Measurements from ENCODE around the gene USP6.
"Not testable (repeated sequence)": the region's sequence is repeated elsewhere in the genome, so short reads cannot be mapped to it uniquely, and the experiment has no call there.

The USP6 gene

DNA sequence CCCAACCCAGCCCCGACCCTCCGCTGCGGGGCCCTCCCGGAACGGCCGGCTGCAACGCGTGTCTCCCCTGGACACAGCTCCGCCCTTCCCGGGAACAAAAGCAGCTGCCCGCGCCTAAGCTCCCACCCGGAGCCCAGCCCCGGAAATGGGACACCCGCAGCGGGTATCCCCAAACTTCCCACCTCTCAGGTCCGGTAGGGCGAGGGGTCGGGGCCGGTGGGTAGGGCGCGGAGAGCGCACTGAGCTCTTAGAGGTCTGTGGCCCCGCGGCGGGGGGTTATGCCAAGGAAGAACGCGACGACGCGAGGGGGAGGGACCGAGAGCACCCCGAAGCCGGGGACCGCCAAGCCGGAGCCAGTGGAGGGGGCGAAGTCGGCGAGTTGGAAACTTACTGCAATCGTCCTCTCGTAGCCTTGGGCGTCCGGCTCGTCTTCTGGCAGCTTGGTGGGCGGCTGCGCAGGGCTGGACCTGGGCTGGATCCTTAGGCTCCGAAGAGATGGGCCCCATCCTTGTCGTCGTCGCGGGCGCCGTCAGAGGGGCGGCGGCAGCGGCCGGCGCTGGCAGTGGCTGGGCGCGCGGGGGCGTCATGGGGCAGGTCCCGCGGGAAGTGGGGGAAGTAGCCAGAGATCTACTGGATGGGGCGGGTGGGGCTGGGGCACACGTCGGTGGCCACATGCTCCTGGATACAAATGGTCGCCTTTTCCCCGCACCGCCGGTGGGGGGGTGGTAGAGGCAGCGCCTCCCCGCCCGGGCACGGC is 6.9 kb downstream of the USP6 start:
- no peak for DNase-seq

DNA sequence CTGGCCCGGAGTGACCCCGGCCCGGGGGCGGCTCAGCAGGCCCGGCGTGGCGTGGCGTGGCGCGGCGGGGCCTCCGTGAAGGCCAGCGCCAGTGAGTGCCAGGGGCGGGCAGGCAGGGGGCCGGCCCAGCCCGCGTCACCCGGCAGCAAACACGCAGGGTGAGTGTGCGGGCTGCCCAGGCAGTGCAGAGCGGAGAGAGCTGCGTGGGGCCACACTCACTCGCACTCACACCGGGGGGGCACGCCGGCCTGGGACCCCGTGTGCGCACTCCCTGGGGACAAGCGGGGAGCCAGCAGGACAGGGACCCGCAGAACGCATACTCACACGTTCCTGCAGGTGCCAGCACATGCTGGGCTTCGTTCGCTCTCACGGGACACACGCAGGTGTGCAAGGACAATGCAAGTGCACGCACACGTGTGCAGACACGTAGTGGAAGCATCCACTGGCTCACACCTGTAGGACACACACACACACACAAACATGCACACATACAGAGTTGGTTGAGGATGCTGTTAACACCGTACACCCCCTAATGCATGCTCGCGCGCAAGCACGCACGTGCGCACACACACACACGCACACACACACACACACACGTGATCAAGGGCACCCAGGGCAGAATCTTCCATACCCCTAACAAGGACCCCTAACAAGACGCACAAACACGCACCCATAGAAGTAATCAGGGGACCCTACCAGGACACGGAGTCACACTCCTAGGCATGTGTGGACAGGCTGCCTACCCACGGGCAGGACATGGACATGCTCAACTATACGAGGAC is 7.7 kb downstream of the USP6 start:
- DNase-seq, result no peak

DNA sequence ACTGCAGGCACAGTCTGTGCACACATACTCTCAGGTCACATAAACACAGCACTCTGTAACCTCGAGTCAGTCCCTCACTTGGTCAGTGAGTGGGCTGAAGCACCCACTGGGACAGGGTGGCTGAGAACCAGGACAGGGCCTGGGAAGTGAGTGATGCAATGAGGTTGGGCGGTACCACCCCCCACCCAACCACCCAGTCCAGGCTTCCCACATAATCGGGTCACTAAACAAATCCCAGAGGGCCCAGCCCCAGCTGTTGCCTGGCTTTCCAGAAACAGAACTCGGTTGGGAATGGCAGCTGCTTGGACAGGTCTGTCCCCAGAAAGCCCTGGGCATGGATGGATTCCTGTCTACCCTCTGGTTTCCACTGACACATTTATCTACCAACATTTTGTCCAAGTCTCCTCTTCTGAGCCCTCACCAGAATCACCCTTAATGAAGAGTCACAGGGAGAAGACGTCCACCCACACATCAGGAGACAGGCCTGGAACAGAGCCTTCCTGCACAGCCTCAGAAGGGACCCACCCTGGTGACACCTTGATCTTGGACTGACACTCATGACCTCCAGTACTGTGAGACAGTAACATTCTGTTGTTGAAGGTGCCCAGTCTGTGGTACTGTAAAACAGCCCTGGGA is 8.4 kb downstream of the USP6 start:
- DNase-seq, result not testable (repeated sequence)

DNA sequence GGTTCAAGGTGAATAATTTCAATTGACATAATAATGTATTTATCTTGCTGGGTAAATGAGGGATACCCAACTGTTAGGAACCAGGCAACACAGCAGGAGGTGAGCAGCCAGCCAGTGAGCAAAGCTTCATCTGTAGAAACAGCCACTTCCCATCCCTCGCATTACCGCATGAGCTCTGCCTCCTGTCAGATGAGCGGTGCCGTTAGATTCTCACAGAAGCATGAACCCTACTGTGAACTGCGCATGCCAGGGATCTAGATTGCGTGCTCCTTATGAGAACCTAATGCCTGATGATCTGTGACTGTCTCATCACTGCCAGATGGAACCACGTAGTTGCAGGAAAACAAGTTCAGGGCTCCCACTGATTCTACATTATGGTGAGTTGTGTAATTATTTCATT is 9.1 kb downstream of the USP6 start:
- not testable (repeated sequence) for DNase-seq

DNA sequence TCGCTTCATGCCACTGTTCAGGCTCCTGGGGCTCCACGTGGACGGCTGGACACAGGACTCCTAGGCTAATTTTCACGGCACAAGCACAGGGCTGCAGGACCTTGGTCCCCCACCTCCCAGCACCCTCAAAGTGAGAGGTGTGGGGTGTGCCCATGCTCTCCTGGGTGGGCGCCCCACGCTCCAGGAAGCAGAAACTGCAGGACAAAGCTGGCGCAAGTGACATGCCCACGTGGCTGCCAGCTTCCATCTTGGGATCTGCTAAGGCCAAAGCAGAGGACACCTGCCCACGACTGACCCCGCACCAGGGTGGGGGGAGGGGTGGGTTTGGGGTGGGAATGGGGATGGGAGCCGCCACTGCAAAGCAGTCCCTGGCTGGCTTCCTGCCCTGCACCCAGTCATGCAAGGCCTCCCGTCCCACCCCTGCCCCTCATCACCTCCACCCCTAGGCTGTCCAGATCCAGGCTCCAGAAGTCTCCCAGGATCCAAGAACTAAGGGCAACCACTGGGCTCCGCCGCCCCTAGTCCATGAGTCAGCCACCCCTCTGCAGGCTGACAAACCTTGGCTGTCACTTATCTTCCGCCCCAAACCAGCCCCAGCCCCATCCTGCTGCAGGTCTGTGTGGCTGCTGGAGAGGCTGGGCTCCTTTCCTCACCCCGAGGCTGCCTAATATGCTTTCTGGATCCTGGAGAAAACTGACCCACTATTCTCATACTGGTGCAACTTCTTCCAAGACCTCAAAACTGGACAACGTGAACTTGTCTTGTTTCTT is 11.1 kb downstream of the USP6 start:
- no peak for DNase-seq

DNA sequence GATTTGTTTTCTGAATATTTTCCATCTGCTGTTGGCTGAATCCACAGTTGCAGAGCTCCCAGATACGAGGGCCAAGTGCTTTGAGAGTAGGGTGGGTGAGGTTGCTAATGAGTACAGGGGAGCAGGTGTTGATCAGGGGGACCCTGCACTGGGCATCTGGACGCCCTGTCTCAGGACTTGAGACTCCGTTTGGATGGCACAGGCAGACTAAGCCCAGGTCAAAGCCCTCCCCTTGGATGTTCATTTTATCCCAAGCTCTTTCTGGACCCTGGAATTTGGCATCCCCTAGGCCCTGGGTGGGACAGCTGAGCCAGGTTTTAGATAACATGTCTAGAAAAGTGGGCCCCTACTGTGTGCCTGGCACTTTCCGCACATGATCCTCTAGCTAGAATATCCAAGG is 12.1 kb downstream of the USP6 start:
- DNase-seq, result no peak

DNA sequence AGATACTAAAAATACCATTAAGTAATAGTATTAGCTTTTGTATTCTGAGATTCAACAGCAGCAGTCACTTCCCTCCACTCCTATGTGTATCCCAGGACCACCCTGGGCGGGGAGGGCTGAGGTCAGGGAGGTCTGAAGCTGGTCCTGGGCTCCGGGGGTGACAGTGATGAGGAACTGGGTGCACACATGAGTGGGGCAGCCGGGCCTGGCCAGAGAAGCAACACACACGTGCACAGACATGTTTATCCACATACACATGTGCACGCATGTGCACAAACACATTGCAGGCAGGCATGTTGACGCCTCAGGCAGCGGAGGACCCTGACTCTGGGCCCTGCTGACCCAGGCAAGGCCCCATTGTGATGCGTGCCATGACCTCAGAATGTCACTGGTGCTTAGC is 12.6 kb downstream of the USP6 start:
- not testable (repeated sequence) for DNase-seq

DNA sequence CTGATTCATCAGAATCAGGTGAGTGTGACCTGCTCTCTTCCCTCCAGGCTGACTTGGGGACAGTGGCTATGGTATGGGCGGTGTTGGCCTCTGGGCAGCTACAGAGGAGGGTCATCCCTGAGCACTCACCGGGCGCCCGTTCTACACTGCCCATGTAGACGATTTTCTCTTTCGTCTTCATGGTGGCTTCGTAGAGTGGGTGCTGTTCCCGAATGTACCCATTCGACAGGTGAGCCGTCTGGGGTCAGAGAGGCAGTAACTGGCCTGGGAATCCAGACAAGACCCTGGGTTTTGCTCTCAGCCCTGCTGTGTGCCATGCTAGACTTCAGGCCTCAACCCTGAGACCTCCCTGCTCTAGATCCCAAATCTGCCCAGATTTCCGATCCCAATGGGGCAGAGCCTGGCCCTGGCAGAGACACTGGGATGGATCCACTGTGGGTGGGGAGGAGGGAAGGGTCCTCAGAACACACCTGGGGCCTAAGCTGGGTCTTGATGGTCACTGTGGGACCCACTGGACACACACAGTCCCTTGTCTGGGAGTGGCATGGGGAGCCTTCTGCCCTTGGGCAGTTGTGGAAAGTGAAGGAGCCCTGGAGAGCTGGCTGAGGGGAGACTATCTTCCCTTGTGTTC is 13.2 kb downstream of the USP6 start:
- DNase-seq, result no peak

DNA sequence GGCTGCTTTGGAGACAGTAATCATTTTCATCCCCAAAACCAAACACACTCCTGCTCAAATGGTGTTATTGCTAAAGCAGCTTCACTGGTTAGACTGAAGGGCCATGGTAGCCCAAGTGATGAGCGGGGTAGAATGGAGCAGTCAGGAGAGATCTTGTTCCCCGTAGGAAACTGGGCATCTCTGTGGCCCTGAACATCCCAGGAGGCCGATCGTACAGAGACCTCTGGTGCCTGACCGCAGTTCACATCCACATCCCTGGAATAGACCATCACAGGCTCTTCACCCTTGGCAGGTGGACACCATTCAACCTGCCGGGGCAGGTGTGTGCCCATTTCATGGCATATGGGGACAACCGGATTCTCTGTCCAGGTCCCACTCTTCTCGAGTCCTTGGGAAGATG is 13.9 kb downstream of the USP6 start:
- DNase-seq, result not testable (repeated sequence)

DNA sequence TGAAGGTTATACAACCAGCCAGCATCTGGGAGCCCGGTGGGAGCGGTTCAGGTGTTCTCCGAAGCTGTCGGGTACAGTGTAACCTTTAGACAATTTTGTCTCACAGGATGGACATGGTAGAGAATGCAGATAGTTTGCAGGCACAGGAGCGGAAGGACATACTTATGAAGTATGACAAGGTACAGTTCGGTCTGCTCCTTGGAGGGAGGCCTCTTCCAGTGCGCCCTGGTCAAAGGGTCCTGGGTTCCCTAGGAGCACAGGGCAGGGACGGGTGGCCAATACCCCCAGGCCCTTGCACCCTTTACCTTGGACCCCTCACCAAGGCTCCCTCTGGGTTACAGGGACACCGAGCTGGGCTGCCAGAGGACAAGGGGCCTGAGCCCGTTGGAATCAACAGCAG is 14.4 kb downstream of the USP6 start:
- DNase-seq, result not testable (repeated sequence)

DNA sequence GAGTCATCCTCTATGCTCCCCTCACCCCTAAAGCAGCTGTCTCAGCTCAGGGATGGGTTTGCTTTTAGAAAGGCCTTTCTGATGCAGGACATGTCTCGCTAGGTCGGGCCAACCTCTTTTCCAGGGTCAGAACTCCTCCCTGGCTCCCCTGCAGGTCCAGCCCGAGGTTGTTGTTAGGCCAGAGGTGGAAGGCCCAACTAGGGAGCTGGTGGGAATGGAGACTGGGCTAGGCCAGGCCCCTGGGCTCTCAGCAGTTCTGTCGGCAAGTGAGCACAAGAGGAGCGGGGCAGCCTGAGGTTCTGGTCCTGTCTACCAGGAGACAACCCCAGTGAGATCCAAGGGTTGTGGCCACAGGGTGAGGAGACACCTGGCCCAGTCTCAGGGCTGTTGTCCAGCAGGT is 14.9 kb downstream of the USP6 start:
- DNase-seq, result not testable (repeated sequence)

DNA sequence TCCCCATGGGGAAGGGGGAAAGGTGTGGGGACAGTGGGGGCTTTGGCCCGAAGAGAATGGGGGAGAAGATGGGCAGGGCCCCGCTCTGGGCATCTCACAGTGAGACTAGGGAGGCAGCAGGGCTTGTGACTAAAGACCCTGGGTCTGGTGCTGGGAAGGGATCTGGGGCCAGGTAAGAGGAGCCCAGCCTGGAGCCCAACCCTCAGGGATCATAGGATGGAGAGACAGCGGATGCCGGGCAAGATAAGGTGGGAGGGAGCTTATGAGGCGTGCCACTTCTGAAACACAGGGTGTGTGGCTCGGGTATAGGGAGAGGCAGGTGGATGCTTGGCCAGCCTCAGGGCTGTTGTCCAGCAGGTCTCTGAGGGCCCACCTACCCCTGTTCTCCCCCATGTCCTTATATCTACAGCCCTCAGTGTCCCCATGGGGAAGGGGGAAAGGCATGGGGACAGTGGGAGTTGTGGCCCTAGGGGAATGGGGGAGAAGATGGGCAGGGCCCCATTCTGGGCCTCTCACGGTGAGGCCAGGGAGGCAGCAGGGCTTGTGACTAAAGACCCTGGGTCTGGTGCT is 15.4 kb downstream of the USP6 start:
- DNase-seq, result no peak

DNA sequence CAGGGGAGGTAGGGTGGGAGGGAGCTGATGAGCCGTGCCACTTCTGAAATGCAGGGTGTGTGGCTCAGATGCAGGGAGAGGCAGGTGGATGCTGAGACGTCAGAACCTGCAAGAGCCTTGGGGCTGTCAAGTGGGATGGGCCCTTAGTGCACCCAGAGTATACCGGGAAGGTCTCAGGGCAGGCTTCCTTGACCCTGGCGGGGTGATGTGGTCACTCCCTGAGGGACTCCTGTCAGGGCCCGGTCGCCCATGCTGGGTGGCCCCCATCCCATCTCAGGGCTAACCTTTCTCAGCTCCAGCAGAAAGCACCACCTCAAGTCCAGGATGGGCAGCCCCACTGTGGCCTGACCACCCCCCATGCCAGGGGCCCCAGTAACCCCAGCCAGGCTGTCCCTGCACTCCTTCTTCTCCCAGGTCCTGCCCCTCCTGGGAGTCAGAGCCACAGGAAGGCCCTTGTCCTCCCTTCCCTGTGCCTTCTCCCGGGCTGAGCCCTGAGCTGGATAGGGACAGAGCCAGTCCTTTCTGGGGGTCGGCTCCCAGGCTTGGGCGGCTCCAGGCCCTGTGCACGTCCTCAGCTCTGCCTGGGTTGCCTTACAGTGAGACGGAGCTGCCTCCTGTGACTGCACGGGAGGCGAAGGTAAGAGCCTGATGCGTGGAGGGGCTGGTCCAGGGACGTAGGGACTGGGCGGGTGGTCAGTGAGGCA is 16.1 kb downstream of the USP6 start:
- not testable (repeated sequence) for DNase-seq

DNA sequence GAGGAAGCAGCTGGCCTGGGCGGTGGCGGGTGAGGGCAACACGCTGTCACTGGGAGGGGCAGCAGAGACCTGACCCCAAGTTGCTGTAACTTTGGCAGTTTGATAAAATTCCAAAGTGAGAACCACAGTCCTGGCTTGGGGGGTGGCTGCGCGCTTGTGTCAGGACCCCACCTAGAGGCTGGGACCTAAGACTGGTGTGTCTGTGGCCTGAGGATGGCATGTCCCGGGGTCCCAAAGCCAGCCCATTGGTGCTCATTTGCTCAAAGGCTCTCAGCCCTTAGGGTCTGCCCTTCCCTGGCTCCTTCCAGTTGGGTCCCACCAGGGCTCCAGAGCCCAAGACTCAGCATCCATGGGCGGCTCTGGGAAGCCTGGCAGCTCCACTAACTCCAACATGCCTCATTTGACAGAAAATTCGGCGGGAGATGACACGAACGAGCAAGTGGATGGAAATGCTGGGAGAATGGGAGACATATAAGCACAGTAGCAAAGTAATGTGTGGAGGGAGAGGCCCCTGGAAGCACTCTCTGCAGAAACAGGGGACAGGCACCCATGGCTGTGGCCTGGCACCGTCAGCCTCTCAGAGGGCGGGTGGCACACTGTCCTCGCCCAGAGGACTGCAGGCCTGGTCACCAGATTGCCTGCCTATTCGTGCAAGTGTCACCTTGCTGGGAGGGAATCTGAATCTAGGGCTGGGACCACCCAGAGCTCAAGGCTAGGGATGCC is 16.8 kb downstream of the USP6 start:
- not testable (repeated sequence) for DNase-seq

DNA sequence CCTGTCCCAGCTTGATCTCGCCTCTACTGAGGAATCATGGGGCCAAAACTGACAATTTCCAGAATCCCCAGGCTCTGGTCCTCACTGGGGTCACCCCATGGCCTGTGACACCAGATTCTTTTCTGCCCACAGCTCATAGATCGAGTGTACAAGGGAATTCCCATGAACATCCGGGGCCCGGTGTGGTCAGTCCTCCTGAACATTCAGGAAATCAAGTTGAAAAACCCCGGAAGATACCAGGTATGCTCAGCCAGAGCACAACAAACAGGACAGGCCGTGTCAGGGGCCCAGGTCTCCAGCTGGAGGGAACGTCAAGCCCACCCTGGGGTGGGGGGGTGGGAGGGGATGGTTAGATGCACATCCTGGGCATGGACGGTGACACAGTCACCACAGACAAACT is 17.5 kb downstream of the USP6 start:
- DNase-seq, result no peak

DNA sequence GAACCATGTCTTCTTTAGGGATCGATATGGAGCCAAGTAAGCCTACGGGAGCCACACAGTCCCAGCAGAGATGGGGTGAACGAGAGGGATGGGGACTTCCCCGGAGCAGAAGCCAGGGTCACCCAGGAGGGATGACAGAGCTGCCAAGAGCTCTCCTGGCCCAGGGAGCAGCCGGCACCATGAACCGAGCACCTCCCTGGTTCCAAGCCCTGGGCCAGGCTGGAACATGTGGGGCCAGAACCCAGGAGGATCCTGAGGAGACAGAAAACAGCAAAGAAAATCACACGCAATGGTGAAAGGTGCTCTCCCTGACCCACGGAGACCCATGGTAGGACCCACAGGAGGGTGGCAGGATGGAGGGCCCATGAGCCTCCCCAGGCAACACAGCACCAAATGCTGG is 18.1 kb downstream of the USP6 start:
- DNase-seq, result not testable (repeated sequence)

DNA sequence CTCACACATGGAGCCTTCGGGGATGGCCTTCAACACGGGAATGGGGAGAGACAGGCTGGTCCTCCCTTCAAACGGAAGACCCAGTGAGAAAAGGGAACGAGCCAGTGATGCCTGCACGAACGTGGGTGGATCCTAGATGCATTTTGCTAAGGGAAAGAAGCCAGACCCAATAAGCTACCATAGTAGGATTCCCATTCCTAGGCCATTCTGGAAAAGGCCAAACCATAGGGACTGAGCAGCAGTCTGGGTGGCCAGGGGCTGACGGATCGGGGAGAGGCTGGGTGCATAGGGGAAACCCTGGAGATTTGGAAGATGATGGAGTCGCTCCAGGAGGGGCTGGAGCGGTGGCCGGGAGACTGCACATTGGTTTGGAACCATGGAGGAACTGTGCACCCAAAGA is 18.7 kb downstream of the USP6 start:
- DNase-seq, result not testable (repeated sequence)

DNA sequence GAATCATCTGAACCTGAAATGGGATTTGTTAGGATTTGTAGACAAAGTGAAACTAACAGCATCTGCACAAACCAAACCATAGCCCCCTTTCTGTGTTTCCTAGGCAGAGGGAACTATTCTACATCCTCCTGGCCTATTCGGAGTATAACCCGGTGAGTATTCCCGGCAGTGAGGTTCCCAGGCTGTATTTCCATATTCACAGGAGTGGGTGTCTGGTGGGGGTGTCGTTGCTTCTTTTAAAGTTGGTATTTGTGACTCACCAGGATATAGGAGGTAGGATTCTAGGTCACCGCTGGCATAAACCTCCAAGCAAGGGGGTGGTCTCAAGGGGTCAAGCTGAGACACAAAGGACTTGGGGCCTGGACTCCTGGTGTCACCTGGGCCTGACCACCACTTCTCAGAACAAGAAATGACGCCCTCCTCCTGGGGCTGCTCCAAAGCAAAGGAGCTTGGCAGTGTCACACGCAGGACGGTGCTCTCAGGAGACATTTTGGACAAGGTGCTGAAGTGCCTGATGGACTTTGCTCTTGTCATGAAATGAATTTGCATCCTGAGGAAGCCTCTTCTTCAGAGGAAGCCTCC is 19.4 kb downstream of the USP6 start:
- not testable (repeated sequence) for DNase-seq

DNA sequence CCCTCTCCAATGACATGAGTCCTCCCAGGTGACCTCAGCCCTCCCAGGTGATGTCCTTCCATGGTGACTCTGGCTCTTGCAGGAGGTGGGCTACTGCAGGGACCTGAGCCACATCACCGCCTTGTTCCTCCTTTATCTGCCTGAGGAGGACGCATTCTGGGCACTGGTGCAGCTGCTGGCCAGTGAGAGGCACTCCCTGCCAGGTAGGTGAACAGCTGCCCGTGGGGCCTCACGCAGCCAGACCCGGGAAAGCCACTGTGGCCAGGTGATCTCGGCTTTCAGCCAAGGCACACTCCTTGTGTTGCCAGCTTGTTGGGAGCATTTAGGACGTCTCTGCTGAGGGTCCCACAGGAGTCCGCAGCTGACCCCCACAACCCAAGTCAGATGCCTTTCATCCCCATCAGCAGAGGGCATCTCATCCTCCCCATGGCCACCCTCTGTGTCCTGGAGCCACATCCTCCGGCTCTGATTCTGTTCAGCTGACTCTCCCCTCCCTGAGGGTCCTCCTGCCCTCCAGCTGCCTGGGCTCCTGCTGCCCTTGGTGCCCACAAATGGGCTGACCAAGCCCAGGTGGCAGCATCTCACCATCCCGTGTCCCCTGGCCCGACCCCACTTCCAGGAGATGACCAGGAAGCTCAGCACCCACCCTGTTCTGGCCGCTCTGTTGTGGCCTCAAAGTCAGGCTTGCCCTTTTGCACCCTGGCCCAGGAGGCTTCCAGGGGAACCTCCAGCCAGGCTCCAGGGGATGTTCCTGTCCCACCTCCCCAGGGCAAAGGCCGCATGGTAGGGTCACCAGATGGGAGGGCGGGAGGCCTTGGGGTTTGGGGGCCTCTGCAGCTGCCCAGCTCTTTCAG is 20.1 kb downstream of the USP6 start:
- no peak for DNase-seq

Measured in NCI-H2029 (cell line).